Subcutaneous adipose tissue (tissue), 1 donor: ENCODE measurements around the gene CCR5AS.

Experiments
- TF ChIP-seq, protein P1 (sequence below): fragments of 450-650 bp; IDR thresholded peaks from one replicate; pipeline ENCODE4 v1.5.1; 2016; ENCODE audit warnings: low read depth, mild to moderate bottlenecking, control low read depth, antibody characterized with exemption, moderate library complexity

Gene CCR5AS

DNA sequence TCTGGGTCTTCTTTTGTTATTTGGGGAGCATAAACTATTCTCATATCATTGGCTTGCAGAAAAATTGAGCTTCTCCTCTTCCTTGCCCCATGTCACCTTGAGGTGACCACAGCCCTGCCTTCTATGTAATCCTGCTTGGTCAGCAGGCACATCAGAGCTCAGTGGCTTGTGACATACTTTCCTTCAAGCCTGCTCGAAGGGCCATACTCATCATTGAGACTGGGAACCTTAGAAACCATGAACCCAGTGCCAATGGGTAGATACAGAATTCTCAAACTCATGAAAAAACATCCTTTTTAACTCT, 56.7 kb downstream of the CCR5AS start:
- TF ChIP-seq, protein P1, sequence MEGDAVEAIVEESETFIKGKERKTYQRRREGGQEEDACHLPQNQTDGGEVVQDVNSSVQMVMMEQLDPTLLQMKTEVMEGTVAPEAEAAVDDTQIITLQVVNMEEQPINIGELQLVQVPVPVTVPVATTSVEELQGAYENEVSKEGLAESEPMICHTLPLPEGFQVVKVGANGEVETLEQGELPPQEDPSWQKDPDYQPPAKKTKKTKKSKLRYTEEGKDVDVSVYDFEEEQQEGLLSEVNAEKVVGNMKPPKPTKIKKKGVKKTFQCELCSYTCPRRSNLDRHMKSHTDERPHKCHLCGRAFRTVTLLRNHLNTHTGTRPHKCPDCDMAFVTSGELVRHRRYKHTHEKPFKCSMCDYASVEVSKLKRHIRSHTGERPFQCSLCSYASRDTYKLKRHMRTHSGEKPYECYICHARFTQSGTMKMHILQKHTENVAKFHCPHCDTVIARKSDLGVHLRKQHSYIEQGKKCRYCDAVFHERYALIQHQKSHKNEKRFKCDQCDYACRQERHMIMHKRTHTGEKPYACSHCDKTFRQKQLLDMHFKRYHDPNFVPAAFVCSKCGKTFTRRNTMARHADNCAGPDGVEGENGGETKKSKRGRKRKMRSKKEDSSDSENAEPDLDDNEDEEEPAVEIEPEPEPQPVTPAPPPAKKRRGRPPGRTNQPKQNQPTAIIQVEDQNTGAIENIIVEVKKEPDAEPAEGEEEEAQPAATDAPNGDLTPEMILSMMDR: no peak

DNA sequence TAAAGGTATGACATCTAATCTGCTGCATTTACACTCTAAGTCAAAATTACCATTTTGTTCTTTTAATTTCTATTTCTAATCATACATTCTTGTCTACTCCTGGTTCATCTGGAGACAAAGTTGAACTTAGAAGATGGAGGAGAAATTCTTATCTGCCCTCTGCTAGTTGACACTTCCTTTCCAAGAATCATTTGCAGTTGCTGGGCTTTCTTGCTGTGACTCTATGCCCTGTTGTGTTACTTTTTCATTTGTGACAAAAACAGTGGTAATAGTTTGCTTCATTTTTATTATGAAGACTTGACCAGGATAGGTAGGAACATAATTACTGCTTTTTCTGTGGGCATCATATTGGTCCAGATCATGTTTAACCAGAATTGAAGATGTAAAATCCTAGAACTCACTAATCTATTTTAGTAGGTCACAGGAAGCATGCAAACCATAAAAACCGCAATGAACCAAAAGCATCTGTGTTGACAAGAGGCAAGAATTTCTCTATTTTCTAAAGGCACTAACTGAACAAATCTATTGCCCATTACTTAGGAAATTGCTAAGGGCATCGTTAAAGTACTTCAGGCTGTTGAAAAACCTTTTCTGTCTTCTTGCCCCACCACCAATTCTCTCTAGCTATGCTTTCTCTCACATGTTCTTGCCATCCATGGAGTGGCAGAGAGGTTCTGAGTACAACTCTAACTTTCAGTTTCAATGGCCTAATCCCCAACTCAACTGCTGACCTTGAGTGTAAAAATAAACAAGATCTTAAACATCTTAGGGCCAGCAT, 57.2 kb downstream of the CCR5AS start:
- TF ChIP-seq, protein P1: no peak

DNA sequence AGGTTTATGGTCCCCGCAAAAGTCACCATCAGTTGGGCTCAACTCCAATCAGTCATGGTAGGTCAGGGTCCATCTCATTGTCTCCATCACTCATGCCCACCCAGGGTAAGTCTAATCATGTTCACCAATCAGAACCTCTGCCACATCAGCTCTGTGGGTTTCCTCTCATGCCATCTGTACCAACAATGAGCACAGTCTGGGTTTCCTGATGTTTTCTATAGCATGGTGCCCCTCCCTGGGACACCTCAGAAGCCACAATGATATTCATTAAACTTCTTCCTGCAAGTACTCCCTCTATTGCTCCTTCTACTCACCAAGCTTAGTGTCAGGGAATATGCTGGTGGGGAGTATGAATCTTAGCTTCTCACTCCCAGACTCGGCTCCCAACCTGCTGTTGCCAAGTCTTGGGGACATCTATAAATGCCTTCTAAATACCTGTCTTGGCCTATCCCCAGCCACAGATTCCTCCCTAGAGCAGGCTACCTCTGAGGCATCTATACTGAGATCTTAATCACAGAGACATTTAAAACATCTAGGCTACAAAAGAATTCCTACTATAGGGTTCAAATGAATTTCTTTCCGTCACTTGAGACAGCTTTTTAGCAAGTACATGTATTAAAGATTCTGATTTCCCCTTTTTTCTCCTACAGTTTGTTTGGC, 57.9 kb downstream of the CCR5AS start:
- TF ChIP-seq, protein P1: no peak

DNA sequence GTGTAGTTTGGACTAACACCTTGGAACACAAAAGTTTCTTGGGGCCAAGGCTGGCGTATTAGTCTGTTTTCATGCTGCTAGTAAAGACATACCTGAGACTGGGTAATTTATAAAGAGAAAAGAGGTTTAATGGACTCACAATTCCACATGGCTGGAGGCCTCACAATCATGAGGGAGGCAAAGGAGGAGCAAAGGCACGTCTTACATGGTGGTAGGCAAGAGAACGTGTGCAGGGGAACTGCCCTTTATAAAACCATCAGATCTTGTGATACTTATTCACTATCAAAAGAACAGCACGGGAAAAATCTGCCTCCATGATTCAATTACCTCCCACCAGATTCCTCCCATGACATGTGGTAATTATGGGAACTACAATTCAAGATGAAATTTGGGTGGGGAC, 62.4 kb downstream of the CCR5AS start:
- TF ChIP-seq, protein P1: no peak

GRCh38 chr3:46338840-46339239, 68.0 kb downstream of the CCR5AS start:
- TF ChIP-seq, protein P1: no peak

- TF ChIP-seq, protein P1: no peak
Measured at GRCh38 chr3:46337911-46338310, 69.0 kb downstream of the CCR5AS start.

- TF ChIP-seq, protein P1: no peak
Measured at GRCh38 chr3:46335541-46335940, 71.3 kb downstream of the CCR5AS start.
